Activated naive CD4-positive, alpha-beta T cell treated with anti-CD3 and anti-CD28 coated beads for 36 hours (primary cell): ENCODE results near the gene PDCD5. TPM values are rescaled to one million over a fixed set of nuclear protein-coding genes. Genes with fewer than 3 reads are reported as not detected.
A peak's percentile ranks its signal among the peaks of the same experiment; 100 is the strongest.
"Not testable (repeated sequence)": the region's sequence is repeated elsewhere in the genome, so short reads cannot be mapped to it uniquely, and the experiment has no call there.

Experiments
- CTCF ChIA-PET: fragments of 350-600 bp; sonication (Branson Sonifier 250); formaldehyde crosslinking; loops from one replicate; lab custom pipeline; 2021; ENCODE audit warnings: antibody characterized with exemption; lab: Charles Lee
- DNase-seq: peaks from one replicate; pipeline ENCODE4 v3.0.0-alpha.2; 2020
- H3K27ac Mint-ChIP-seq: one replicate; pipeline ENCODE4 v1.8.0; 2021; ENCODE audit warnings: mild to moderate bottlenecking, mixed read lengths
- H3K27me3 Mint-ChIP-seq: one replicate; pipeline ENCODE4 v1.8.0; 2021; ENCODE audit warnings: low read depth, mixed read lengths
- H3K36me3 Mint-ChIP-seq: one replicate; pipeline ENCODE4 v1.8.0; 2021; ENCODE audit warnings: low read depth, mixed read lengths
- H3K4me1 Mint-ChIP-seq: one replicate; pipeline ENCODE4 v1.8.0; 2021; ENCODE audit warnings: low read depth, mixed read lengths
- H3K4me3 Mint-ChIP-seq: one replicate; pipeline ENCODE4 v1.8.0; 2021; ENCODE audit warnings: mild to moderate bottlenecking, moderate library complexity, mixed read lengths
- H3K9me3 Mint-ChIP-seq: one replicate; pipeline ENCODE4 v1.8.0; 2021; ENCODE audit warnings: mixed read lengths
- intact Hi-C: fragments of 100-400 bp; cut with micrococcal nuclease; formaldehyde crosslinking; loops from one replicate; pipeline ENCODE4 v1.15.1; 2023
- total RNA-seq, 2 experiments: library from RNA; stranded (reverse); gene quantifications; one replicate each; pipeline ENCODE4 v1.2.3, GENCODE V29; 2021

The PDCD5 gene, protein sequence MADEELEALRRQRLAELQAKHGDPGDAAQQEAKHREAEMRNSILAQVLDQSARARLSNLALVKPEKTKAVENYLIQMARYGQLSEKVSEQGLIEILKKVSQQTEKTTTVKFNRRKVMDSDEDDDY
- 100 to 1,000 TPM; 233 to 242 TPM for total RNA-seq

GRCh38 chr19:32580901-32581704, at the start of gene PDCD5:
Gene PDCD5 (plus strand): TSS chr19:32581190. CDS start chr19:32581262, 72 bp downstream.
- Mint-ChIP-seq H3K36me3 (peaks cover 28% of the 10 kb centered on the region), H3K4me1 (peaks cover 39% of the 10 kb centered on the region), H3K9me3 (no peaks in the 10 kb centered on the region), H3K27ac (peak within 1 kb of the TSS; percentile 81), H3K4me3 (peak within 1 kb of the TSS; percentile 89), H3K27me3 (no peaks in the 10 kb centered on the region)
- peak; percentile 97 for DNase-seq
- intact Hi-C loops = loop anchor here (1.0 to 10.0 kb wide), 9 partner anchors 8 to 1230 kb away; partner anchors contain the start of genes ANKRD27, CEBPG, DPY19L3 and FAAP24
- CTCF ChIA-PET = no interaction called here

DNA sequence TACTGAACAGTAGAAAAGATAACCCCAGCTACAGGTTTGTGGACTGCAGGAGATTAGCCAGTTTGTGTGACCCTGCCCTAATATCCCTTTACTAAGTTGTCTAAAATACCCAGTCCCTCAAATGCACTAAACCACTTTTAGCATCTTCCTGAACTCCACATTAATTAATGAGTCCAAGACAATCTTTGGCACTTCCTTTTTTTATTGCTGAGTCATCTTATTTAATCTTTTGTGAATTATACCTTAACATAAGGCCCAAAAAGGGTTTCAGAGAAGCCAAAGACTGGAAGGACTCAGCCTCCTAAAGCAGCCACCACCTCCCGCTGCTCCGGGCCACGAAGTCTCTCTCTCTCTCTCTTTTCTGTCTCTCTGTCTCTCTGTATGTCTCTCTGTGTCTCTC, 48.8 kb upstream of the PDCD5 start:
- Mint-ChIP-seq H3K36me3 (no peaks in the 10 kb centered on the region), H3K4me1 (no peaks in the 10 kb centered on the region), H3K27ac (no peak overlapping the region), H3K9me3 (peaks cover 20% of the 10 kb centered on the region), H3K27me3 (no peaks in the 10 kb centered on the region), H3K4me3 (no peak overlapping the region)
- CTCF ChIA-PET = no interaction called here
- DNase-seq = no peak
- intact Hi-C loops = no loop called here

- H3K4me3 Mint-ChIP-seq = no peak overlapping the region
- H3K27me3 Mint-ChIP-seq = no peaks in the 10 kb centered on the region
- no peak for DNase-seq
- H3K27ac Mint-ChIP-seq = no peak overlapping the region
- H3K9me3 Mint-ChIP-seq = peaks cover 17% of the 10 kb centered on the region
- CTCF ChIA-PET = no interaction called here
- H3K36me3 Mint-ChIP-seq = no peaks in the 10 kb centered on the region
- no peaks in the 10 kb centered on the region for H3K4me1 Mint-ChIP-seq
- intact Hi-C loops = no loop called here
These were observed 43.4 kb upstream of the PDCD5 start for GRCh38 chr19:32537580-32537979.

- Mint-ChIP-seq H3K36me3 (no peaks in the 10 kb centered on the region), H3K4me1 (no peaks in the 10 kb centered on the region), H3K4me3 (no peak overlapping the region), H3K27me3 (no peaks in the 10 kb centered on the region), H3K27ac (no peak overlapping the region), H3K9me3 (peaks cover 12% of the 10 kb centered on the region)
- intact Hi-C loops = no loop called here
- CTCF ChIA-PET = no interaction called here
- DNase-seq = no peak
These were observed 41.6 kb upstream of the PDCD5 start for GRCh38 chr19:32539240-32539916.

DNA sequence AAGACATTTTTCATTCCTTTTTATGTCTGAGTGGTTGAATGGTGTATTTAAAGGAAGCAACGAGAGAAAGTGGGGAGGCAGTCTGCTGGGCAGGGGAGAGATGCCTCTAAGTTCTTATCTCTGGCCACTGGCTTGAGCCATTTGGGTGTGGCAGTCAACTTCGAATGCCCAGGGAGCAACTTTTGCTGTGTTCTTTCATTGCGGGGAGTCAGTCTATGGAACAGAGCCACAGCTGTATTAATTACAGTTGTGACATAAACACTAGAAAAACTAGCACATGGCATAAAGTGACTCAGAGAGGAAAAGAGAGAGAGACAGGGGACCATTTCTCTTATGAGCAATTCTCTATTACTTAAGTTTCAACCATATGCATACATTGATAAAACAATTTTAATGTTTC, 40.4 kb upstream of the PDCD5 start:
- intact Hi-C loops = no loop called here
- Mint-ChIP-seq H3K27ac (no peak overlapping the region), H3K36me3 (no peaks in the 10 kb centered on the region), H3K4me1 (no peaks in the 10 kb centered on the region), H3K27me3 (no peaks in the 10 kb centered on the region), H3K4me3 (no peak overlapping the region), H3K9me3 (peaks cover 8% of the 10 kb centered on the region)
- DNase-seq = no peak
- CTCF ChIA-PET = no interaction called here

DNA sequence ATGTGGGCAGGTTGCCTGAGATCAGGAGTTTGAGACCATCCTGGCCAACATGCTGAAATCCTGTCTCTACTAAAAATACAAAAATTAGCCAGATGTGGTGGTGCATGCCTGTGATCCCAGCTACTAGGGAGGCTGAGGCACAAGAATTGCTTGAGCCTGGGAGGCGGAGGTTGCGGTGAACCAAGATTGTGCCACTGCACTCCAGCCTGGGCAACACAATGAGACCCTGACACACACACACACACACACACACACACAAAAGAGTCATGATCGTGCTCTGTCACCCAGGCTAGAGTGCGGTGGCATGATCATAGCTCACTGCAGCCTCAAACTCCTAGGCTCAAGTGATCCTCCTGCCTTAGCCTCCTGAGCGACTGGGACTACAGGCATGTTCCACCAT, 39.6 kb upstream of the PDCD5 start:
- H3K4me3 Mint-ChIP-seq, intact Hi-C loops, H3K27ac Mint-ChIP-seq: not testable (repeated sequence)

GRCh38 chr19:32542477-32543108, 38.4 kb upstream of the PDCD5 start:
- no peak for DNase-seq
- intact Hi-C loops = no loop called here
- no peaks in the 10 kb centered on the region for H3K4me1 Mint-ChIP-seq
- CTCF ChIA-PET = no interaction called here
- no peaks in the 10 kb centered on the region for H3K36me3 Mint-ChIP-seq
- H3K4me3 Mint-ChIP-seq = no peak overlapping the region
- H3K9me3 Mint-ChIP-seq = peaks cover 8% of the 10 kb centered on the region
- H3K27me3 Mint-ChIP-seq = no peaks in the 10 kb centered on the region
- H3K27ac Mint-ChIP-seq = no peak overlapping the region

More for the DNA sequence above, 39.6 kb upstream of the PDCD5 start:
- H3K4me1 Mint-ChIP-seq, H3K36me3 Mint-ChIP-seq, H3K9me3 Mint-ChIP-seq, CTCF ChIA-PET, H3K27me3 Mint-ChIP-seq, DNase-seq: not testable (repeated sequence)

- Mint-ChIP-seq H3K4me3 (no peak overlapping the region), H3K27me3 (no peaks in the 10 kb centered on the region), H3K4me1 (no peaks in the 10 kb centered on the region), H3K27ac (no peak overlapping the region), H3K9me3 (peaks cover 5% of the 10 kb centered on the region), H3K36me3 (no peaks in the 10 kb centered on the region)
- CTCF ChIA-PET = no interaction called here
- intact Hi-C loops = no loop called here
- DNase-seq = no peak
These were observed 37.7 kb upstream of the PDCD5 start for GRCh38 chr19:32543115-32543900.

- Mint-ChIP-seq H3K4me1 (no peaks in the 10 kb centered on the region), H3K36me3 (no peaks in the 10 kb centered on the region), H3K27ac (no peak overlapping the region), H3K9me3 (no peaks in the 10 kb centered on the region), H3K27me3 (no peaks in the 10 kb centered on the region), H3K4me3 (no peak overlapping the region)
- intact Hi-C loops = no loop called here
- DNase-seq = no peak
- CTCF ChIA-PET = no interaction called here
These were observed 36.1 kb upstream of the PDCD5 start for GRCh38 chr19:32544917-32545316.

- no peak for DNase-seq
- Mint-ChIP-seq H3K36me3 (no peaks in the 10 kb centered on the region), H3K9me3 (no peaks in the 10 kb centered on the region), H3K4me3 (no peak overlapping the region), H3K4me1 (no peaks in the 10 kb centered on the region), H3K27me3 (no peaks in the 10 kb centered on the region), H3K27ac (no peak overlapping the region)
- CTCF ChIA-PET = no interaction called here
- intact Hi-C loops = no loop called here
These were observed 30.3 kb upstream of the PDCD5 start for GRCh38 chr19:32550666-32551065.

DNA sequence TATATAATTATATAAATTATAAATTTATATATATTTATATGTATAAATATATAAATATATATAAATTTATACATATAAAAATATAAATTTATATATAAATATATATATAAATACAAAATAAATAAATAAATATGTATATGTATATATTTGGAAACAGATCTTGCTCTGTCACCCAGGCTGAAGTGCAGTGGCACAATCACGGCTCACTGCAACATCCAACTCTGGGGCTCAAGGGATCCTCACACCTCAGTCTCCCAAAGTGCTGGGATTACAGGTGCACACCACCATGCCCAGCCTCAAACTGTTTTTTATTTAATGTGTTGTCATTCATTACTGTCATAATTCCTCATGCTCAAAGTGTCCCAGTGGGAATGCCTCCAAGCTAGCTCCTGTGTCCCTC, 25.2 kb upstream of the PDCD5 start:
- intact Hi-C loops = no loop called here
- Mint-ChIP-seq H3K4me3 (no peak overlapping the region), H3K4me1 (no peaks in the 10 kb centered on the region), H3K9me3 (no peaks in the 10 kb centered on the region), H3K36me3 (no peaks in the 10 kb centered on the region), H3K27me3 (no peaks in the 10 kb centered on the region), H3K27ac (no peak overlapping the region)
- no peak for DNase-seq
- CTCF ChIA-PET = no interaction called here
